HG03342 (cell line): ENCODE measurements around the gene NIPAL4.

ENCODE experiments used
- ATAC-seq: cut with Tn5 transposase; IDR thresholded peaks from one replicate; pipeline ENCODE4 v1.9.1; 2021; ENCODE audit warnings: mild to moderate bottlenecking, moderate library complexity; ENCODE audit not compliant: unreplicated experiment

Gene NIPAL4

GRCh38 chr5:157513182-157513581 is 53.2 kb downstream of the NIPAL4 start:
- no peak for ATAC-seq

GRCh38 chr5:157514974-157515373 is 55.0 kb downstream of the NIPAL4 start:
- no peak for ATAC-seq

- ATAC-seq, result no peak
Measured at GRCh38 chr5:157516006-157516405, 56.0 kb downstream of the NIPAL4 start.

GRCh38 chr5:157516626-157517325 is 56.8 kb downstream of the NIPAL4 start:
- no peak for ATAC-seq

GRCh38 chr5:157518963-157519362 is 59.0 kb downstream of the NIPAL4 start:
- ATAC-seq, result no peak

- no peak for ATAC-seq
Measured at GRCh38 chr5:157519579-157520253, 59.7 kb downstream of the NIPAL4 start.

- no peak for ATAC-seq
Measured at GRCh38 chr5:157520911-157521703, 61.1 kb downstream of the NIPAL4 start.

- ATAC-seq, result no peak
Measured at GRCh38 chr5:157521704-157522029, 61.7 kb downstream of the NIPAL4 start.

GRCh38 chr5:157523976-157524375 is 64.0 kb downstream of the NIPAL4 start:
- no peak for ATAC-seq
